ENCODE measurements around the gene APOBEC3B.
A peak's percentile ranks its signal among the peaks of the same experiment; 100 is the strongest.

The APOBEC3B gene

GRCh38 chr22:38937036-38937435 lies 45.1 kb upstream of the APOBEC3B start:
- peaks cover 0 to 27% (median 0%) of the 10 kb centered on the region in 3 experiments for H3K27me3 ChIP-seq (ENCODE audit: control insufficient read depth in 3 of 3, insufficient read depth in 3 of 3, low read depth in 1 of 3, low read length in 3 of 3)

GRCh38 chr22:38937541-38937940 lies 44.6 kb upstream of the APOBEC3B start:
- peaks cover 0 to 3% of the 10 kb centered on the region in 2 donors for H3K4me1 ChIP-seq (ENCODE audit: control insufficient read depth in 2 of 2, insufficient read depth in 1 of 2, low read depth in 1 of 2, low read length in 2 of 2)
- peak overlapping the region; percentile 22 for H3K23ac ChIP-seq (ENCODE audit: low read depth, low read length, poor library complexity)
- no peak overlapping the region for H2BK120ac ChIP-seq (ENCODE audit: low read depth, low read length)
- peak overlapping the region; percentile 85 for H3K9ac ChIP-seq (ENCODE audit: low read depth, low read length, poor library complexity)
- H3K27ac ChIP-seq (replicated peaks; ENCODE audit: low read length): no peak overlapping the region
- H3K27me3 ChIP-seq (ENCODE audit: control insufficient read depth in 3 of 3, insufficient read depth in 3 of 3, low read depth in 1 of 3, low read length in 3 of 3): peaks cover 0 to 29% (median 0%) of the 10 kb centered on the region in 3 experiments
- H3K14ac ChIP-seq (ENCODE audit: low read length): peak overlapping the region; percentile 83
- no peak overlapping the region for H2AFZ ChIP-seq (ENCODE audit: low read length)
- peak overlapping the region; percentile 98 for H4K8ac ChIP-seq (ENCODE audit: low read depth, low read length)
- DNase-seq (ENCODE audit: low spot score): no peak
- no peak overlapping the region for H4K91ac ChIP-seq (ENCODE audit: low read depth, low read length, poor library complexity)
- no peaks in the 10 kb centered on the region for H3K36me3 ChIP-seq (replicated peaks in 1 of 2; ENCODE audit: control insufficient read depth in 2 of 2, insufficient read depth in 2 of 2, low read length in 2 of 2)
- H2BK15ac ChIP-seq (ENCODE audit: low read length): no peak overlapping the region
- no peak overlapping the region for H3K4ac ChIP-seq (ENCODE audit: low read length)
- H3K4me2 ChIP-seq (ENCODE audit: insufficient read depth, low read length, poor library complexity, severe bottlenecking): no peak overlapping the region
- peaks cover 0 to 5% of the 10 kb centered on the region in 2 donors for H3K9me3 ChIP-seq (replicated peaks in 1 of 2; ENCODE audit: control insufficient read depth in 2 of 2, insufficient read depth in 1 of 2, low read depth in 1 of 2, low read length in 2 of 2)
- no peak overlapping the region for H2BK12ac ChIP-seq (ENCODE audit: low read length)
- peaks cover 2% of the 10 kb centered on the region for H3K79me1 ChIP-seq (ENCODE audit: low read depth, low read length)
- H2BK5ac ChIP-seq (ENCODE audit: low read length): no peak overlapping the region
- peak overlapping the region in 1 of 2 donors; percentile 69 for H3K4me3 ChIP-seq (ENCODE audit: low read length in 2 of 2)
- no CpG with 5 or more reads among the region's 12 CpGs for WGBS, 2 donors (ENCODE audit: extremely low coverage in 2 of 2, insufficient read length in 2 of 2, insufficient replicate concordance in 1 of 2)
- H3K18ac ChIP-seq (ENCODE audit: low read length): no peak overlapping the region
- no peak overlapping the region for H2AK5ac ChIP-seq (ENCODE audit: low read depth, low read length)

More at GRCh38 chr22:38937036-38937435, 45.1 kb upstream of the APOBEC3B start:
- WGBS, 2 donors (ENCODE audit: extremely low coverage in 2 of 2, insufficient read length in 2 of 2, insufficient replicate concordance in 1 of 2): no CpG with 5 or more reads among the region's 4 CpGs
- Histone ChIP-seq H3K23ac (ENCODE audit: low read depth, low read length, poor library complexity) (no peak overlapping the region), H2BK5ac (ENCODE audit: low read length) (no peak overlapping the region), H3K4me2 (ENCODE audit: insufficient read depth, low read length, poor library complexity, severe bottlenecking) (no peak overlapping the region), H3K27ac (replicated peaks; ENCODE audit: low read length) (no peak overlapping the region), H4K8ac (ENCODE audit: low read depth, low read length) (no peak overlapping the region), H2BK12ac (ENCODE audit: low read length) (no peak overlapping the region), H2BK120ac (ENCODE audit: low read depth, low read length) (no peak overlapping the region), H3K4me3 (ENCODE audit: low read length in 2 of 2) (no peak overlapping the region), H3K18ac (ENCODE audit: low read length) (peak overlapping the region; percentile 67), H2AK5ac (ENCODE audit: low read depth, low read length) (no peak overlapping the region), H3K14ac (ENCODE audit: low read length) (no peak overlapping the region), H2BK15ac (ENCODE audit: low read length) (no peak overlapping the region), H3K9me3 (replicated peaks in 1 of 2; ENCODE audit: control insufficient read depth in 2 of 2, insufficient read depth in 1 of 2, low read depth in 1 of 2, low read length in 2 of 2) (peaks cover 0 to 5% of the 10 kb centered on the region in 2 donors), H3K4ac (ENCODE audit: low read length) (no peak overlapping the region), H3K4me1 (ENCODE audit: control insufficient read depth in 2 of 2, insufficient read depth in 1 of 2, low read depth in 1 of 2, low read length in 2 of 2) (peaks cover 0 to 3% of the 10 kb centered on the region in 2 donors), H3K79me1 (ENCODE audit: low read depth, low read length) (peaks cover 2% of the 10 kb centered on the region), H4K91ac (ENCODE audit: low read depth, low read length, poor library complexity) (no peak overlapping the region), H3K9ac (ENCODE audit: low read depth, low read length, poor library complexity) (no peak overlapping the region), H2AFZ (ENCODE audit: low read length) (no peak overlapping the region), H3K36me3 (replicated peaks in 1 of 2; ENCODE audit: control insufficient read depth in 2 of 2, insufficient read depth in 2 of 2, low read length in 2 of 2) (no peaks in the 10 kb centered on the region)
- no peak for DNase-seq (ENCODE audit: low spot score)

- Histone ChIP-seq H3K9ac (ENCODE audit: low read depth, low read length, poor library complexity) (no peak overlapping the region), H2AFZ (ENCODE audit: low read length) (no peak overlapping the region), H4K91ac (ENCODE audit: low read depth, low read length, poor library complexity) (no peak overlapping the region), H3K9me3 (replicated peaks in 1 of 2; ENCODE audit: control insufficient read depth in 2 of 2, insufficient read depth in 1 of 2, low read depth in 1 of 2, low read length in 2 of 2) (peaks cover 0 to 5% of the 10 kb centered on the region in 2 donors), H2BK5ac (ENCODE audit: low read length) (no peak overlapping the region), H3K27ac (replicated peaks; ENCODE audit: low read length) (no peak overlapping the region), H3K18ac (ENCODE audit: low read length) (no peak overlapping the region), H3K23ac (ENCODE audit: low read depth, low read length, poor library complexity) (no peak overlapping the region), H3K79me1 (ENCODE audit: low read depth, low read length) (peaks cover 2% of the 10 kb centered on the region), H3K4me1 (ENCODE audit: control insufficient read depth in 2 of 2, insufficient read depth in 1 of 2, low read depth in 1 of 2, low read length in 2 of 2) (peaks cover 0 to 3% of the 10 kb centered on the region in 2 donors), H2AK5ac (ENCODE audit: low read depth, low read length) (no peak overlapping the region), H2BK12ac (ENCODE audit: low read length) (no peak overlapping the region), H2BK15ac (ENCODE audit: low read length) (no peak overlapping the region), H3K14ac (ENCODE audit: low read length) (no peak overlapping the region), H2BK120ac (ENCODE audit: low read depth, low read length) (no peak overlapping the region), H3K4me2 (ENCODE audit: insufficient read depth, low read length, poor library complexity, severe bottlenecking) (no peak overlapping the region), H3K4me3 (ENCODE audit: low read length in 2 of 2) (no peak overlapping the region), H4K8ac (ENCODE audit: low read depth, low read length) (no peak overlapping the region), H3K27me3 (ENCODE audit: control insufficient read depth in 3 of 3, insufficient read depth in 3 of 3, low read depth in 1 of 3, low read length in 3 of 3) (peaks cover 0 to 25% (median 0%) of the 10 kb centered on the region in 3 experiments), H3K36me3 (replicated peaks in 1 of 2; ENCODE audit: control insufficient read depth in 2 of 2, insufficient read depth in 2 of 2, low read length in 2 of 2) (no peaks in the 10 kb centered on the region), H3K4ac (ENCODE audit: low read length) (no peak overlapping the region)
- no peak for DNase-seq (ENCODE audit: low spot score)
- WGBS, 2 donors (ENCODE audit: extremely low coverage in 2 of 2, insufficient read length in 2 of 2, insufficient replicate concordance in 1 of 2): no CpG with 5 or more reads among the region's 11 CpGs
These were observed 43.9 kb upstream of the APOBEC3B start for GRCh38 chr22:38938221-38938620.

- no peak overlapping the region for H4K8ac ChIP-seq (ENCODE audit: low read depth, low read length)
- H4K91ac ChIP-seq (ENCODE audit: low read depth, low read length, poor library complexity): no peak overlapping the region
- no peak overlapping the region for H3K23ac ChIP-seq (ENCODE audit: low read depth, low read length, poor library complexity)
- H2AFZ ChIP-seq (ENCODE audit: low read length): no peak overlapping the region
- no peaks in the 10 kb centered on the region for H3K36me3 ChIP-seq (replicated peaks in 1 of 2; ENCODE audit: control insufficient read depth in 2 of 2, insufficient read depth in 2 of 2, low read length in 2 of 2)
- no peak overlapping the region for H3K27ac ChIP-seq (replicated peaks; ENCODE audit: low read length)
- H2BK120ac ChIP-seq (ENCODE audit: low read depth, low read length): no peak overlapping the region
- H2AK5ac ChIP-seq (ENCODE audit: low read depth, low read length): no peak overlapping the region
- no peak overlapping the region for H3K18ac ChIP-seq (ENCODE audit: low read length)
- H2BK12ac ChIP-seq (ENCODE audit: low read length): no peak overlapping the region
- no peak overlapping the region for H3K4ac ChIP-seq (ENCODE audit: low read length)
- H3K27me3 ChIP-seq (ENCODE audit: control insufficient read depth in 3 of 3, insufficient read depth in 3 of 3, low read depth in 1 of 3, low read length in 3 of 3): peaks cover 0 to 30% (median 0%) of the 10 kb centered on the region in 3 experiments
- no peak overlapping the region for H3K4me2 ChIP-seq (ENCODE audit: insufficient read depth, low read length, poor library complexity, severe bottlenecking)
- H3K14ac ChIP-seq (ENCODE audit: low read length): no peak overlapping the region
- peaks cover 0 to 5% of the 10 kb centered on the region in 2 donors for H3K9me3 ChIP-seq (replicated peaks in 1 of 2; ENCODE audit: control insufficient read depth in 2 of 2, insufficient read depth in 1 of 2, low read depth in 1 of 2, low read length in 2 of 2)
- no peak overlapping the region for H3K9ac ChIP-seq (ENCODE audit: low read depth, low read length, poor library complexity)
- H3K4me1 ChIP-seq (ENCODE audit: control insufficient read depth in 2 of 2, insufficient read depth in 1 of 2, low read depth in 1 of 2, low read length in 2 of 2): peaks cover 0 to 5% of the 10 kb centered on the region in 2 donors
- peaks cover 2% of the 10 kb centered on the region for H3K79me1 ChIP-seq (ENCODE audit: low read depth, low read length)
- no peak overlapping the region for H3K4me3 ChIP-seq (ENCODE audit: low read length in 2 of 2)
- no peak overlapping the region for H2BK5ac ChIP-seq (ENCODE audit: low read length)
- DNase-seq (ENCODE audit: low spot score): no peak
- H2BK15ac ChIP-seq (ENCODE audit: low read length): no peak overlapping the region
- no CpG with 5 or more reads among the region's 7 CpGs for WGBS, 2 donors (ENCODE audit: extremely low coverage in 2 of 2, insufficient read length in 2 of 2, insufficient replicate concordance in 1 of 2)
These were observed 43.2 kb upstream of the APOBEC3B start for GRCh38 chr22:38938925-38939324.

Data from neuronal stem cell (in vitro differentiated cells).